HCT116 (cell line): Measurements from ENCODE around the gene AZGP1. TPM values are rescaled to one million over a fixed set of nuclear protein-coding genes. Genes with fewer than 3 reads are reported as not detected.
A peak's percentile ranks its signal among the peaks of the same experiment; 100 is the strongest.
"Not testable (repeated sequence)": the region's sequence is repeated elsewhere in the genome, so short reads cannot be mapped to it uniquely, and the experiment has no call there.

ENCODE experiments used
- ATAC-seq: fragments of 200-7000 bp; cut with Tn5 transposase; 2 replicates; pipeline ENCODE4 v1.9.1; 2020; ENCODE audit warnings: mild to moderate bottlenecking, moderate library complexity
- BruUV-seq: library from RNA; stranded (reverse); fragments of 400-500 nt; replicated peaks from 2 replicates; lab custom pipeline; 2021; lab: Mats Ljungman, UMichigan
- CTCF ChIA-PET: fragments of 300-600 bp; sonication (Branson Sonifier 250); formaldehyde crosslinking; loops from one replicate; lab custom pipeline; 2021; ENCODE audit warnings: antibody characterized with exemption; lab: Charles Lee
- POLR2A ChIA-PET: fragments of 300-600, 350-600 bp; sonication (Branson Sonifier 250); formaldehyde crosslinking; loops from one replicate; lab custom pipeline; 2021; ENCODE audit warnings: antibody characterized with exemption; lab: Charles Lee
- RAD21 ChIA-PET, 2 experiments: fragments of 300-600 bp; sonication (Branson Sonifier 250); formaldehyde crosslinking; loops; one replicate each; lab custom pipeline; 2023; ENCODE audit warnings: low total read pairs in 2 of 2; ENCODE audit not compliant: uncharacterized antibody in 2 of 2, unreplicated experiment in 2 of 2, low non-redundant PET in 1 of 2; lab: Charles Lee
- DNase-seq: peaks from one replicate; pipeline ENCODE4 v3.0.0-alpha.2; 2010; ENCODE audit warnings: low read depth, low spot score
- H2AFZ ChIP-seq: fragments of 200-600 bp; shearing (Covaris generic), sonication (generic); 2 replicates; pipeline ENCODE4 v1.6.1; 2017; ENCODE audit warnings: low read depth, mixed run types, mixed read lengths, antibody characterized with exemption, low read length; ENCODE audit not compliant: poor library complexity, severe bottlenecking
- H3K27ac ChIP-seq: 2 replicates; pipeline ENCODE4 v1.5.1; 2012; ENCODE audit warnings: low read depth, low read length
- H3K27me3 ChIP-seq: fragments of 200-600 bp; sonication (generic); 2 replicates; pipeline ENCODE4 v1.6.1; 2016; ENCODE audit warnings: mixed run types, low read length, mixed read lengths; ENCODE audit not compliant: insufficient read depth
- H3K36me3 ChIP-seq, 2 experiments: fragments of 200-500 bp in 1 of 2; fragments of 200-600 bp in 1 of 2; sonication (Bioruptor generic) in 1 of 2; sonication (generic) in 1 of 2; 2 replicates each; pipeline versions ENCODE4 v1.5.1 to v1.6.1; 2014 to 2016; ENCODE audit warnings: low read length in 2 of 2, inconsistent platforms in 1 of 2, mixed read lengths in 1 of 2, mixed run types in 1 of 2; ENCODE audit not compliant: insufficient read depth in 2 of 2, control insufficient read depth in 1 of 2
- H3K4me1 ChIP-seq, 2 experiments: fragments of 200-600 bp in 1 of 2; sonication (generic) in 1 of 2; 2 replicates each; pipeline versions ENCODE4 v1.5.1 to v1.6.1; 2012 to 2017; ENCODE audit warnings: low read length in 2 of 2, inconsistent platforms in 1 of 2, mild to moderate bottlenecking in 1 of 2, mixed read lengths in 1 of 2, mixed run types in 1 of 2, moderate library complexity in 1 of 2; ENCODE audit not compliant: insufficient read depth in 2 of 2, control insufficient read depth in 1 of 2
- H3K4me2 ChIP-seq: fragments of 200-600 bp; sonication (generic); 2 replicates; pipeline ENCODE4 v1.6.1; 2017; ENCODE audit warnings: mixed run types, low read length, mixed read lengths
- H3K4me3 ChIP-seq, 2 experiments: fragments of 200-600 bp in 1 of 2; sonication (generic) in 1 of 2; replicated peaks in 1 of 2; 2 replicates each; pipeline ENCODE4 v1.5.1; 2011 to 2016; ENCODE audit warnings: low read length in 2 of 2, control low read depth in 1 of 2, low read depth in 1 of 2, mild to moderate bottlenecking in 1 of 2, mixed read lengths in 1 of 2, mixed run types in 1 of 2
- H3K79me2 ChIP-seq: fragments of 200-600 bp; sonication (generic); 2 replicates; pipeline ENCODE4 v1.6.1; 2017; ENCODE audit warnings: mild to moderate bottlenecking, mixed run types, low read length, moderate library complexity, mixed read lengths; ENCODE audit not compliant: insufficient read depth
- H3K9ac ChIP-seq: fragments of 200-600 bp; sonication (generic); 2 replicates; pipeline ENCODE4 v1.6.1; 2016; ENCODE audit warnings: low read length, mixed read lengths
- H3K9me2 ChIP-seq: fragments of 200-600 bp; sonication (generic), shearing (Covaris generic); 2 replicates; pipeline ENCODE4 v1.6.1; 2017; ENCODE audit warnings: mixed run types, mild to moderate bottlenecking, moderate library complexity; ENCODE audit not compliant: insufficient read depth
- H3K9me3 ChIP-seq, 2 experiments: fragments of 200-500 bp in 1 of 2; fragments of 200-600 bp in 1 of 2; sonication (Bioruptor generic) in 1 of 2; sonication (generic) in 1 of 2; 2 replicates each; pipeline ENCODE4 v1.6.1; 2014 to 2017; ENCODE audit warnings: low read length in 2 of 2, mixed read lengths in 2 of 2, inconsistent platforms in 1 of 2, low read depth in 1 of 2, mild to moderate bottlenecking in 1 of 2, mixed run types in 1 of 2, moderate library complexity in 1 of 2; ENCODE audit not compliant: control insufficient read depth in 1 of 2, insufficient read depth in 1 of 2
- H4K20me1 ChIP-seq: fragments of 200-600 bp; sonication (generic), shearing (Covaris generic); 2 replicates; pipeline ENCODE4 v1.6.1; 2017; ENCODE audit warnings: mixed run types, mild to moderate bottlenecking, moderate library complexity; ENCODE audit not compliant: insufficient read depth
- CBX3 ChIP-seq: IDR thresholded peaks from 2 replicates; pipeline ENCODE4 v1.6.1; 2012; ENCODE audit warnings: low read depth
- EZH2 ChIP-seq: fragments of 200-600 bp; sonication (generic); IDR thresholded peaks from 2 replicates; pipeline ENCODE4 v1.6.1; 2017; ENCODE audit warnings: antibody characterized with exemption, mixed run types
- EZH2phosphoT487 ChIP-seq: fragments of 200-600 bp; IDR thresholded peaks from 2 replicates; pipeline ENCODE4 v1.6.1; 2018; ENCODE audit warnings: antibody characterized with exemption, borderline replicate concordance
- JUND ChIP-seq: IDR thresholded peaks from 2 replicates; pipeline ENCODE4 v1.6.1; 2012
- MAX ChIP-seq: IDR thresholded peaks from 2 replicates; pipeline ENCODE4 v1.6.1; 2012
- SP1 ChIP-seq: IDR thresholded peaks from 2 replicates; pipeline ENCODE4 v1.6.1; 2012; ENCODE audit warnings: low read depth
- ZBTB33 ChIP-seq: IDR thresholded peaks from 2 replicates; pipeline ENCODE4 v1.6.1; 2011; ENCODE audit warnings: mild to moderate bottlenecking, low read length, moderate library complexity; ENCODE audit not compliant: insufficient replicate concordance; ENCODE audit errors: extremely low read depth
- intact Hi-C: fragments of 100-400 bp; cut with micrococcal nuclease; formaldehyde crosslinking; loops from 2 replicates; pipeline ENCODE4 v1.10.0; 2022
- total RNA-seq: library from RNA; stranded (reverse); gene quantifications from one replicate; pipeline ENCODE4 v1.2.1, GENCODE V29; 2021; ENCODE audit not compliant: unreplicated experiment

The AZGP1 gene
- total RNA-seq, 1 experiment from 2014 or later, result 1.1 TPM

DNA sequence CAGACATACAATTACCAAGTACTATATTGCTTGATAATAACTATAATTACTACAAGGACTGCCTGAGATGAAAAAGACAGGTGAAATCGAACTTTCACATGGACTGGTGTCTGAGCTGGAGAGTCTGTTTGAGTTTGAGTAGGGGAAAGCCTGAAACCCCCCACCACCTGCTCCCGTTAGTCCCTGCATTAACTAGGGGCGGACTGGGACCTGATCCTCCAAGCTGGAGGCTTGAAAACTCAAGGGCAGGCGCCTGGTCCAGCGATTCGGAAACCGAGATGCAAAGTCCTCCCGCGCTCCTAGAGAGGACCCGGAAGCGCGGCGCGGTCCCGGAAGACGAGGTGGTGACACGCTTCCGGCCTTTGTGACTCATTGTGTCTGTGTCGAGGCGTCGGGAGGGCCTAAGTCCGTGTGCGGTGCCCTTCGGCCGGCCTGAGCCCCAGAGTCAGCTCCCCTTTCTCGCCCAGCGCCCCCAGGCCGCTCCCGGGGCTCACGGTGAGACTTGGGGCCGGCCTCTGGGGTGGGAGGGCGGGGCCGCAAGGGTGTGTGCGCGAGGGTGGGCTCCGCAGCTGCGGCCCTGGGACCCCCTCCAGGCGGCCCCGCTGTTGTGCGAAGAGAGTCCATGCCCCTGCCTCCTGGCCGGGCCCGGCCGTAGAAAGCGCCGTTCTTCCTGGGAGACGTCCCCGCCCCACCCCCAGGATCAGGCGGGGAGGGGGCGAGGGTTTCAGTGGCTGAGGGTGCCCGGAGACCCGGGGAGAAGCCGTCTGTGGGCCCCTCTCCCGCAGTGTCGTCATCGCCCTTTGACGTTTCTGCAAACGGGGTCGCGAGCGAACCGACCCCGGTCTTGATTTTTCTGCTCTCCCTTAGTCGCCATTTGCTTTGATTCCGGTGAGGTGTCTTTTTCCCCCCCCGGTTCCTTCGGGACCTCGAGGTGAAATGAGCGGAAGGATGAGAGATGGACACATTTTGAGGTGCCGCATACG, 39.7 kb upstream of the AZGP1 start, which contains the start of gene ZKSCAN1 (continued):
- TF ChIP-seq ZBTB33 (no peak), EZH2 (no peak), MAX (peak; percentile 77), CBX3 (0 out of 2 replicates have a peak, but pooled peaks have one; percentile 48), SP1 (peak; percentile 42; the same call in 1 of the 2 replicates)
- TF ChIP-seq, all 23 proteins: peak for 12

DNA sequence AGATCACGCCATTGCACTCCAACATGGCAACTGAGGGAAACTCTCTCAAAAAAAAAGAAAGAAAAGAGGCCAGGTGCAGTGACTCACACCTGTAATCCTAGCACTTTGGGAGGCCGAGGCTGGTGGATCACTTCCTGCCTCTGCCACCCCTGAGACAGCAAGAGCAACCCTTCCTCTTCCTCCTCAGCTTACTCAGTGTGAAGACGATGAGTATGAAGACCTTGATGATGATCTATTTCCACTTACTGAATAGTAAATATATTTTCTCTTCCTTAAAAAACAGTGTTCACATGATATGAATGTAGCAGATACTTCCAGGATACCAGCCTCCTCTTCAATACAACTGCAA, 37.5 kb upstream of the AZGP1 start:
- no peak overlapping the region for H3K4me3 ChIP-seq
- intact Hi-C loops, result no loop called here
- H3K9me3 ChIP-seq, result no peaks in the 10 kb centered on the region
- ChIA-PET POLR2A (no interaction called here), RAD21 (no interaction called here), CTCF (no interaction called here)
- TF ChIP-seq EZH2phosphoT487 (no peak), JUND (peak; percentile 26; the same call in 1 of the 2 replicates)
- no peaks in the 10 kb centered on the region for H3K36me3 ChIP-seq
- H4K20me1 ChIP-seq, result no peaks in the 10 kb centered on the region
- no peaks in the 10 kb centered on the region for H3K27me3 ChIP-seq
- peaks cover 8 to 33% of the 10 kb centered on the region in 2 experiments; a peak in 3 of 4 replicates for H3K4me1 ChIP-seq
- BruUV-seq, result no TSS peak
- H3K79me2 ChIP-seq, result peaks cover 27% of the 10 kb centered on the region
- no peaks in the 10 kb centered on the region for H3K9me2 ChIP-seq
- no peak overlapping the region for H3K27ac ChIP-seq
- H3K4me2 ChIP-seq, result peak overlapping the region; percentile 34; the same call in 1 of the 2 replicates
- no peak for DNase-seq
- H2AFZ ChIP-seq, result no peak overlapping the region
- no peak overlapping the region for H3K9ac ChIP-seq
- no peak for ATAC-seq

GRCh38 chr7:100012385-100013327, 36.8 kb upstream of the AZGP1 start:
- H3K27me3 ChIP-seq, H4K20me1 ChIP-seq, RAD21 ChIA-PET, CTCF ChIA-PET, BruUV-seq, DNase-seq, ATAC-seq, H3K9me2 ChIP-seq, H3K9ac ChIP-seq, H3K36me3 ChIP-seq, H3K9me3 ChIP-seq, intact Hi-C loops, H3K27ac ChIP-seq, H3K4me3 ChIP-seq, H2AFZ ChIP-seq: not testable (repeated sequence)
- POLR2A ChIA-PET, result interaction anchor here (0.6 kb wide), 1 partner anchor 113 kb away, joined by 3 read pairs; no protein-coding TSS in a partner anchor
- peaks cover 21% of the 10 kb centered on the region for H3K79me2 ChIP-seq
- peaks cover 8 to 37% of the 10 kb centered on the region in 2 experiments; a peak in 3 of 4 replicates for H3K4me1 ChIP-seq
- H3K4me2 ChIP-seq, result peak overlapping the region; percentile 34; the same call in 1 of the 2 replicates
